Vagina (tissue), 2 donors: ENCODE data around the gene RPL10A.

Source experiments
- POLR2A ChIP-seq, 2 donors: fragments of 450-650 bp; IDR thresholded peaks; one replicate each; pipeline ENCODE4 v1.6.1; 2017; ENCODE audit warnings: antibody characterized with exemption in 2 of 2, mild to moderate bottlenecking in 2 of 2, moderate library complexity in 2 of 2
- POLR2AphosphoS5 ChIP-seq, 2 donors: sonication (generic); formaldehyde crosslinking; IDR thresholded peaks; one replicate each; pipeline ENCODE4 v1.9.0; 2017; ENCODE audit warnings: antibody characterized with exemption in 2 of 2, mild to moderate bottlenecking in 2 of 2, low read depth in 1 of 2; ENCODE audit not compliant: insufficient read depth in 1 of 2
- TF ChIP-seq, protein P1 (sequence below), 3 experiments: fragments of 450-650 bp in 2 of 3; fragments of 200-600 bp in 1 of 3; sonication (generic) in 1 of 3; IDR thresholded peaks; one replicate each; pipeline ENCODE4 v1.5.1; 2017 to 2019; ENCODE audit warnings: antibody characterized with exemption in 3 of 3, mild to moderate bottlenecking in 2 of 3, moderate library complexity in 2 of 3

DNA sequence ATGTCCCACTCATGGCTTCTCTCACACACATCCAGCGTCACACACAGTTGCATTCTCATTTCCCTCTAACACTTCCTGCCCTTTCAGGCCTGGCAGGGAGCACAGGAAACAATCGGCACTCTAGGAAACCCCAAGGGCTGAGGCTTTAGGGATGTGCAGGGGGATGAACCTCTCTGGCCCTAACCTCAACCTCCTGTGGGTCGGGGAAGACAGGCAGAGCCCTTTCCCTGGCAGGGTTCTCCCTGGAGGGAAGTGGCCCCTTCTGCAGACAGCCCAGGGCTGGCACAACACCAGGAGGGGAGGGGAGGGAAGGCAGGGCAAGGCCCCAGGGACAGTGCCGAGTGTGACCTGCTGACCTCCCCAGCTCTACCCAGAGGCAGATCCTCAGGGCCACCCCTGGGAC lies 26.0 kb downstream of the RPL10A start:
- TF ChIP-seq, protein P1, sequence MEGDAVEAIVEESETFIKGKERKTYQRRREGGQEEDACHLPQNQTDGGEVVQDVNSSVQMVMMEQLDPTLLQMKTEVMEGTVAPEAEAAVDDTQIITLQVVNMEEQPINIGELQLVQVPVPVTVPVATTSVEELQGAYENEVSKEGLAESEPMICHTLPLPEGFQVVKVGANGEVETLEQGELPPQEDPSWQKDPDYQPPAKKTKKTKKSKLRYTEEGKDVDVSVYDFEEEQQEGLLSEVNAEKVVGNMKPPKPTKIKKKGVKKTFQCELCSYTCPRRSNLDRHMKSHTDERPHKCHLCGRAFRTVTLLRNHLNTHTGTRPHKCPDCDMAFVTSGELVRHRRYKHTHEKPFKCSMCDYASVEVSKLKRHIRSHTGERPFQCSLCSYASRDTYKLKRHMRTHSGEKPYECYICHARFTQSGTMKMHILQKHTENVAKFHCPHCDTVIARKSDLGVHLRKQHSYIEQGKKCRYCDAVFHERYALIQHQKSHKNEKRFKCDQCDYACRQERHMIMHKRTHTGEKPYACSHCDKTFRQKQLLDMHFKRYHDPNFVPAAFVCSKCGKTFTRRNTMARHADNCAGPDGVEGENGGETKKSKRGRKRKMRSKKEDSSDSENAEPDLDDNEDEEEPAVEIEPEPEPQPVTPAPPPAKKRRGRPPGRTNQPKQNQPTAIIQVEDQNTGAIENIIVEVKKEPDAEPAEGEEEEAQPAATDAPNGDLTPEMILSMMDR (IDR thresholded peaks at IDR 0.05): no peak
- TF ChIP-seq POLR2AphosphoS5 (IDR thresholded peaks at IDR 0.05; ENCODE audit: insufficient read depth in 1 of 2, low read depth in 1 of 2) (no peak), POLR2A (IDR thresholded peaks at IDR 0.05) (no peak)
